ENCODE measurements around the gene NTRK2.

- TF ChIP-seq POLR2A (IDR thresholded peaks at IDR 0.05): no peak
- no peak for TF ChIP-seq CTCF (IDR thresholded peaks at IDR 0.05)
Measured at GRCh38 chr9:84679571-84679970, 10.0 kb downstream of the NTRK2 start.
